ENCODE measurements around the gene OARD1. TPM values are rescaled to one million over a fixed set of nuclear protein-coding genes. Genes with fewer than 3 reads are reported as not detected.
"Not testable (repeated sequence)": the region's sequence is repeated elsewhere in the genome, so short reads cannot be mapped to it uniquely, and the experiment has no call there.

Gene OARD1
- total RNA-seq, 1 experiment from 2014 or later = 12.1 TPM

DNA sequence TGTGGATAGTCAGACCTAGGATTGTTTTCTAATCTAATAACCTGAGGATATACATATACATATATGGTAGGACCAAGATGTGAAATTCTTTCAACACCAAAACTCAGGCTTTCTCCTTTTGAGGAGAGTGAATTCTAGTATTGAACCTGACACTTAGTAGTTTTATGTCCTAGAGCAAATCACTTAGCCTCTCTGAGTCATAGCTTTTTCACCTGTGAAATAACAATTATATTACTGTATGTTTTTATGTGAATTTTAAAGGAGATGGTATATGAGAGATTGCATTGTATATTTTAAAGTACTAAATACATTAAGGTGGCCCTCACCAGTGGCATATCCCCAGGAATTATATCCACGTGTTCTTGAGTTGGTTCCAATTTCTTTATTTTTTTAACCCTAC lies 47.4 kb upstream of the OARD1 start:
- Histone ChIP-seq H3K27ac (ENCODE audit: low read length) (no peak overlapping the region), H2AFZ (ENCODE audit: low read length) (no peak overlapping the region), H4K20me1 (ENCODE audit: low read length) (no peaks in the 10 kb centered on the region), H3K79me2 (ENCODE audit: low read length) (no peaks in the 10 kb centered on the region), H3K9me3 (ENCODE audit: low read length) (no peaks in the 10 kb centered on the region), H3K9ac (ENCODE audit: low read length) (no peak overlapping the region), H3K27me3 (ENCODE audit: low read length) (no peaks in the 10 kb centered on the region), H3K36me3 (ENCODE audit: low read depth, low read length) (no peaks in the 10 kb centered on the region), H3K4me1 (ENCODE audit: insufficient read depth, low read length) (no peaks in the 10 kb centered on the region), H3K9me2 (replicated peaks; ENCODE audit: low read length) (no peaks in the 10 kb centered on the region), H3F3A (ENCODE audit: low read length, unreplicated experiment) (no peaks in the 10 kb centered on the region), H3K4me2 (ENCODE audit: low read length) (no peak overlapping the region), H3K4me3 (ENCODE audit: low read length) (no peak overlapping the region)
- no peak for TF ChIP-seq EZH2 (IDR thresholded peaks at IDR 0.05; ENCODE audit: low read length, unreplicated experiment)
- TF ChIP-seq EZH2phosphoT487 (IDR thresholded peaks at IDR 0.05; ENCODE audit: borderline replicate concordance, low read length) = no peak
- TF ChIP-seq, protein P1, sequence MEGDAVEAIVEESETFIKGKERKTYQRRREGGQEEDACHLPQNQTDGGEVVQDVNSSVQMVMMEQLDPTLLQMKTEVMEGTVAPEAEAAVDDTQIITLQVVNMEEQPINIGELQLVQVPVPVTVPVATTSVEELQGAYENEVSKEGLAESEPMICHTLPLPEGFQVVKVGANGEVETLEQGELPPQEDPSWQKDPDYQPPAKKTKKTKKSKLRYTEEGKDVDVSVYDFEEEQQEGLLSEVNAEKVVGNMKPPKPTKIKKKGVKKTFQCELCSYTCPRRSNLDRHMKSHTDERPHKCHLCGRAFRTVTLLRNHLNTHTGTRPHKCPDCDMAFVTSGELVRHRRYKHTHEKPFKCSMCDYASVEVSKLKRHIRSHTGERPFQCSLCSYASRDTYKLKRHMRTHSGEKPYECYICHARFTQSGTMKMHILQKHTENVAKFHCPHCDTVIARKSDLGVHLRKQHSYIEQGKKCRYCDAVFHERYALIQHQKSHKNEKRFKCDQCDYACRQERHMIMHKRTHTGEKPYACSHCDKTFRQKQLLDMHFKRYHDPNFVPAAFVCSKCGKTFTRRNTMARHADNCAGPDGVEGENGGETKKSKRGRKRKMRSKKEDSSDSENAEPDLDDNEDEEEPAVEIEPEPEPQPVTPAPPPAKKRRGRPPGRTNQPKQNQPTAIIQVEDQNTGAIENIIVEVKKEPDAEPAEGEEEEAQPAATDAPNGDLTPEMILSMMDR (conservative IDR thresholded peaks at IDR 0.05; ENCODE audit: low read depth, low read length) = no peak
- ATAC-seq (peak; percentile 53), DNase-seq (no peak)
- ChIA-PET CTCF (no interaction called here), POLR2A (ENCODE audit: unreplicated experiment) (no interaction called here)
- intact Hi-C loops (cut with micrococcal nuclease) = no loop called here
- BruUV-seq (replicated peaks) = no TSS peak

GRCh38 chr6:41115027-41115426 lies 42.9 kb upstream of the OARD1 start:
- H3K27me3 ChIP-seq (ENCODE audit: low read length); DNase-seq; H3K4me3 ChIP-seq (ENCODE audit: low read length); H3K79me2 ChIP-seq (ENCODE audit: low read length); CTCF ChIA-PET; H3K9ac ChIP-seq (ENCODE audit: low read length); intact Hi-C loops (cut with micrococcal nuclease); H3K4me1 ChIP-seq (ENCODE audit: insufficient read depth, low read length); H3F3A ChIP-seq (ENCODE audit: low read length, unreplicated experiment); H3K9me3 ChIP-seq (ENCODE audit: low read length); H4K20me1 ChIP-seq (ENCODE audit: low read length); H3K27ac ChIP-seq (ENCODE audit: low read length); ATAC-seq; H3K36me3 ChIP-seq (ENCODE audit: low read depth, low read length); H3K4me2 ChIP-seq (ENCODE audit: low read length); BruUV-seq (replicated peaks); H3K9me2 ChIP-seq (replicated peaks; ENCODE audit: low read length); H2AFZ ChIP-seq (ENCODE audit: low read length); POLR2A ChIA-PET (ENCODE audit: unreplicated experiment): not testable (repeated sequence)

GRCh38 chr6:41111017-41111416 lies 38.9 kb upstream of the OARD1 start:
- H3K4me1 ChIP-seq (ENCODE audit: insufficient read depth, low read length) = no peaks in the 10 kb centered on the region
- ChIA-PET CTCF (no interaction called here), POLR2A (ENCODE audit: unreplicated experiment) (no interaction called here)
- H4K20me1 ChIP-seq (ENCODE audit: low read length) = no peaks in the 10 kb centered on the region
- TF ChIP-seq, protein P1 (conservative IDR thresholded peaks at IDR 0.05; ENCODE audit: low read depth, low read length) = no peak
- TF ChIP-seq EZH2 (IDR thresholded peaks at IDR 0.05; ENCODE audit: low read length, unreplicated experiment) = no peak
- no peak for TF ChIP-seq EZH2phosphoT487 (IDR thresholded peaks at IDR 0.05; ENCODE audit: borderline replicate concordance, low read length)
- BruUV-seq (replicated peaks) = no TSS peak
- no peak overlapping the region for H3K9ac ChIP-seq (ENCODE audit: low read length)
- DNase-seq (no peak), ATAC-seq (no peak)
- H3K27ac ChIP-seq (ENCODE audit: low read length) = no peak overlapping the region
- no peak overlapping the region for H3K4me3 ChIP-seq (ENCODE audit: low read length)
- H3K79me2 ChIP-seq (ENCODE audit: low read length) = no peaks in the 10 kb centered on the region
- no peaks in the 10 kb centered on the region for H3K9me3 ChIP-seq (ENCODE audit: low read length)
- H3K36me3 ChIP-seq (ENCODE audit: low read depth, low read length) = no peaks in the 10 kb centered on the region
- H3K27me3 ChIP-seq (ENCODE audit: low read length) = no peaks in the 10 kb centered on the region
- intact Hi-C loops (cut with micrococcal nuclease) = no loop called here
- H3K4me2 ChIP-seq (ENCODE audit: low read length) = no peak overlapping the region
- H3K9me2 ChIP-seq (replicated peaks; ENCODE audit: low read length) = no peaks in the 10 kb centered on the region
- no peak overlapping the region for H2AFZ ChIP-seq (ENCODE audit: low read length)
- no peaks in the 10 kb centered on the region for H3F3A ChIP-seq (ENCODE audit: low read length, unreplicated experiment)
